HEK293T (cell line): ENCODE results near the gene CLEC16A.

Source experiments
- CTCF ChIA-PET: fragments of 350-600 bp; formaldehyde crosslinking; extraction: SDS; loops from one replicate; lab custom pipeline; 2021; ENCODE audit warnings: antibody characterized with exemption, inconsistent platforms; lab: Yijun Ruan, JAX
- POLR2A ChIA-PET: fragments of 350-600 bp; formaldehyde crosslinking; extraction: SDS; loops from one replicate; lab custom pipeline; 2020; ENCODE audit warnings: antibody characterized with exemption, inconsistent platforms; lab: Yijun Ruan, JAX
- DNase-seq: peaks from one replicate; pipeline ENCODE4 v3.0.0; 2012; ENCODE audit warnings: mixed read lengths; ENCODE audit errors: extremely low spot score
- ARNT ChIP-seq: fragments of 450-650 bp; IDR thresholded peaks from 2 replicates; pipeline ENCODE4 v1.6.1; 2017; ENCODE audit warnings: mild to moderate bottlenecking
- BHLHE40 ChIP-seq: fragments of 450-650 bp; IDR thresholded peaks from 2 replicates; pipeline ENCODE4 v1.6.1; 2016; ENCODE audit warnings: mild to moderate bottlenecking, moderate library complexity, borderline replicate concordance
- CTBP1 ChIP-seq: fragments of 450-650 bp; IDR thresholded peaks from 2 replicates; pipeline ENCODE4 v1.6.1; 2016; ENCODE audit warnings: borderline replicate concordance
- ELF4 ChIP-seq: fragments of 450-650 bp; IDR thresholded peaks from 2 replicates; pipeline ENCODE4 v1.6.1; 2017; ENCODE audit warnings: antibody characterized with exemption
- FOXA1 ChIP-seq: fragments of 450-650 bp; IDR thresholded peaks from 2 replicates; pipeline ENCODE4 v1.6.1; 2016; ENCODE audit warnings: mild to moderate bottlenecking
- FOXK2 ChIP-seq: fragments of 450-650 bp; IDR thresholded peaks from 2 replicates; pipeline ENCODE4 v1.6.1; 2016; ENCODE audit warnings: mild to moderate bottlenecking
- FOXM1 ChIP-seq: fragments of 450-650 bp; IDR thresholded peaks from 2 replicates; pipeline ENCODE4 v1.6.1; 2017; ENCODE audit warnings: mild to moderate bottlenecking, borderline replicate concordance
- HDGF ChIP-seq: fragments of 450-650 bp; IDR thresholded peaks from 2 replicates; pipeline ENCODE4 v1.6.1; 2017; ENCODE audit warnings: antibody characterized with exemption, borderline replicate concordance
- L3MBTL2 ChIP-seq: fragments of 450-650 bp; conservative IDR thresholded peaks from 2 replicates; pipeline ENCODE4 v1.6.1; 2016; ENCODE audit warnings: mild to moderate bottlenecking
- LEF1 ChIP-seq: fragments of 450-650 bp; IDR thresholded peaks from 2 replicates; pipeline ENCODE4 v1.6.1; 2017; ENCODE audit warnings: mild to moderate bottlenecking, borderline replicate concordance
- NFRKB ChIP-seq: fragments of 450-650 bp; IDR thresholded peaks from 2 replicates; pipeline ENCODE4 v1.6.1; 2016; ENCODE audit warnings: mild to moderate bottlenecking, moderate library complexity
- PKNOX1 ChIP-seq: fragments of 450-650 bp; IDR thresholded peaks from 2 replicates; pipeline ENCODE4 v1.6.1; 2016
- SP1 ChIP-seq: fragments of 450-650 bp; IDR thresholded peaks from 2 replicates; pipeline ENCODE4 v1.6.1; 2017
- SUZ12 ChIP-seq: fragments of 450-650 bp; IDR thresholded peaks from 2 replicates; pipeline ENCODE4 v1.6.1; 2016; ENCODE audit warnings: mild to moderate bottlenecking
- TARDBP ChIP-seq: fragments of 450-650 bp; IDR thresholded peaks from 2 replicates; pipeline ENCODE4 v1.6.1; 2016
- ZNF384 ChIP-seq: fragments of 450-650 bp; IDR thresholded peaks from 2 replicates; pipeline ENCODE4 v1.6.1; 2016

CLEC16A gene

GRCh38 chr16:11085916-11086315 is 141.6 kb downstream of the CLEC16A start:
- DNase-seq: no peak
- no peak for TF ChIP-seq BHLHE40
- no peak for TF ChIP-seq L3MBTL2
- no peak for TF ChIP-seq TARDBP
- no peak for TF ChIP-seq FOXM1
- TF ChIP-seq ZNF384: no peak
- TF ChIP-seq LEF1: no peak
- no peak for TF ChIP-seq ARNT
- no peak for TF ChIP-seq SUZ12
- TF ChIP-seq ELF4: no peak
- TF ChIP-seq FOXK2: no peak
- TF ChIP-seq SP1: no peak
- no peak for TF ChIP-seq FOXA1
- TF ChIP-seq NFRKB: no peak
- TF ChIP-seq CTBP1: no peak
- ChIA-PET POLR2A (no interaction called here), CTCF (no interaction called here)

- ChIA-PET CTCF (no interaction called here), POLR2A (no interaction called here)
- DNase-seq: no peak
- no peak for TF ChIP-seq ELF4
- no peak for TF ChIP-seq BHLHE40
- TF ChIP-seq LEF1: no peak
- TF ChIP-seq SP1: no peak
- no peak for TF ChIP-seq FOXA1
- TF ChIP-seq FOXM1: no peak
- TF ChIP-seq NFRKB: no peak
- no peak for TF ChIP-seq PKNOX1
- no peak for TF ChIP-seq FOXK2
- no peak for TF ChIP-seq SUZ12
- TF ChIP-seq HDGF: no peak
- TF ChIP-seq L3MBTL2: no peak
- no peak for TF ChIP-seq ZNF384
- TF ChIP-seq ARNT: no peak
- no peak for TF ChIP-seq TARDBP
- TF ChIP-seq CTBP1: no peak
Measured at GRCh38 chr16:11087691-11088073, 143.3 kb downstream of the CLEC16A start.

GRCh38 chr16:11088074-11088730 is 143.8 kb downstream of the CLEC16A start:
- DNase-seq: no peak
- ChIA-PET POLR2A (no interaction called here), CTCF (no interaction called here)
- TF ChIP-seq FOXM1 (no peak), FOXK2 (no peak), HDGF (no peak)

- TF ChIP-seq TARDBP (no peak), CTBP1 (no peak), SUZ12 (no peak), HDGF (no peak), ARNT (no peak), SP1 (no peak), FOXK2 (no peak), ZNF384 (no peak), BHLHE40 (no peak), LEF1 (no peak), L3MBTL2 (no peak)
- CTCF ChIA-PET: no interaction called here
- DNase-seq: no peak
- POLR2A ChIA-PET: no interaction called here
Measured at GRCh38 chr16:11088831-11089230, 144.5 kb downstream of the CLEC16A start.

DNA sequence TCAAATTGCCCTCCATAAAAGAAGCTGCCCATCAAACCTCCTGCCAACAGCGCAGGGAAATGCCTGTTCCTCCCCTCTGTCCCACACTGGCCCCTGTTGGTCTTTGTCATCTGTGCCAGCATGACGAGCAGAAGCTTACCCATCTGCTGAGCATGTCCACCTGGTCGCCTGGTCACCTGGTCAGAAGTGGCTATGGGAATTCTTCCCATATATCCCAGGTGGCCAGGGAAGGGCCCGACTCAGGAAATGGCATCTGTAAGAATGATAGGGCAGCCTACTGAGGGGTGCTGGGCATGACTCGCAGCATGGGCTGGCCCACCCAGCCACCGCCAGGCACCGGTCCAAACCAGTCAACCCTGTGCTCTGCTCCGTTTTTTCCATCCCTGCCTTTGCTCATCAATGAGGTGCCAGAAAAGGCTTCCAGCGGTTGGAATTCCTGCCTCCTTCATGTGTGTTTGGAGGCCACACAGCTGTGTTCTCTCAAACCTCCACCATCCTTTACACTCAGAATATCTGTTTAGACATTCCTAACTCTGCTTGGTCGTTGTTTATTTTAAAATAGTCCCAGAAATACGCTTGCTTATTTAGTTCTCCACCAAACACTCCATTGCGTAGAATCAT is 145.2 kb downstream of the CLEC16A start:
- ChIA-PET CTCF (no interaction called here), POLR2A (no interaction called here)
- no peak for TF ChIP-seq FOXM1
- TF ChIP-seq CTBP1: no peak
- no peak for TF ChIP-seq L3MBTL2
- TF ChIP-seq FOXA1: no peak
- TF ChIP-seq BHLHE40: no peak
- no peak for TF ChIP-seq ZNF384
- no peak for TF ChIP-seq ARNT
- TF ChIP-seq SUZ12: no peak
- TF ChIP-seq NFRKB: no peak
- no peak for TF ChIP-seq PKNOX1
- TF ChIP-seq FOXK2: no peak
- no peak for TF ChIP-seq SP1
- TF ChIP-seq TARDBP: no peak
- no peak for TF ChIP-seq HDGF
- TF ChIP-seq ELF4: no peak
- DNase-seq: no peak

GRCh38 chr16:11090232-11090631 is 145.9 kb downstream of the CLEC16A start:
- ChIA-PET POLR2A (no interaction called here), CTCF (no interaction called here)
- DNase-seq: no peak
- TF ChIP-seq SUZ12 (no peak), FOXM1 (no peak), FOXA1 (no peak), ZNF384 (no peak), CTBP1 (no peak), PKNOX1 (no peak), HDGF (no peak), TARDBP (no peak), L3MBTL2 (no peak), ELF4 (no peak), FOXK2 (no peak)
